Cardiac muscle cell (in vitro differentiated cells and primary cell): Measurements from ENCODE around the gene SART1. TPM values are rescaled to one million over a fixed set of nuclear protein-coding genes. Genes with fewer than 3 reads are reported as not detected.
A peak's percentile ranks its signal among the peaks of the same experiment; 100 is the strongest.

Experiments
- DNase-seq, 2 donors: peaks; one replicate each; pipeline versions ENCODE4 v3.0.0 to v3.0.0-alpha.2; 2010 to 2017; ENCODE audit warnings: low read depth in 1 of 2, low spot score in 1 of 2
- H3K27ac ChIP-seq: fragments of 200-600 bp; sonication (generic); 2 replicates; pipeline ENCODE4 v1.5.1; 2016
- H3K27me3 ChIP-seq: fragments of 200-600 bp; sonication (generic); 2 replicates; pipeline ENCODE4 v1.6.0; 2016; ENCODE audit warnings: control low read depth
- H3K36me3 ChIP-seq: fragments of 200-600 bp; sonication (generic); 2 replicates; pipeline ENCODE4 v1.5.1; 2016; ENCODE audit warnings: control low read depth
- H3K4me1 ChIP-seq: fragments of 200-600 bp; sonication (generic); 2 replicates; pipeline ENCODE4 v1.8.1; 2017; ENCODE audit warnings: low read depth, mild to moderate bottlenecking, mixed run types
- H3K4me3 ChIP-seq: fragments of 200-600 bp; sonication (generic); 2 replicates; pipeline ENCODE4 v1.5.1; 2016; ENCODE audit warnings: mild to moderate bottlenecking
- H3K9me3 ChIP-seq: fragments of 200-600 bp; sonication (generic); 2 replicates; pipeline ENCODE4 v1.5.1; 2017; ENCODE audit warnings: low read depth, mild to moderate bottlenecking, control low read depth
- CTCF ChIP-seq: IDR thresholded peaks from 2 replicates; pipeline ENCODE4 v1.5.1; 2012; ENCODE audit warnings: low read depth, mild to moderate bottlenecking, low read length
- polyA plus RNA-seq: library from polyadenylated mRNA; unstranded; fragments of >200 nt; fragmentation: Nextera tagmentation; extraction: Ambion mirVana; gene quantifications from 2 replicates; pipeline ENCODE4 v1.2.1, GENCODE V29; 2016
- total RNA-seq: library from RNA; depleted of rRNA; stranded (reverse); fragments of >200 nt; gene quantifications from 2 replicates; pipeline ENCODE4 v1.2.3, GENCODE V29; 2016

SART1 gene
- total and polyA plus RNA-seq, 2 experiments from 2014 or later: 51.6 to 55.7 TPM

GRCh38 chr11:66014804-66015453, 53.4 kb downstream of the SART1 start:
- Histone ChIP-seq H3K27ac (no peak overlapping the region), H3K9me3 (no peaks in the 10 kb centered on the region), H3K36me3 (no peaks in the 10 kb centered on the region), H3K4me3 (no peak overlapping the region), H3K27me3 (peaks cover 24% of the 10 kb centered on the region), H3K4me1 (no peaks in the 10 kb centered on the region)
- DNase-seq: no peak
- TF ChIP-seq CTCF: no peak

- H3K9me3 ChIP-seq: no peaks in the 10 kb centered on the region
- no peak overlapping the region for H3K4me3 ChIP-seq
- no peak for TF ChIP-seq CTCF
- no peak overlapping the region for H3K27ac ChIP-seq
- H3K27me3 ChIP-seq: peaks cover 21% of the 10 kb centered on the region
- H3K4me1 ChIP-seq: no peaks in the 10 kb centered on the region
- peak in 1 of 2 donors; percentile 37 for DNase-seq
- H3K36me3 ChIP-seq: no peaks in the 10 kb centered on the region
Observed at GRCh38 chr11:66015454-66015881, 53.9 kb downstream of the SART1 start.

GRCh38 chr11:66015936-66016792, 54.6 kb downstream of the SART1 start:
- Histone ChIP-seq H3K4me1 (no peaks in the 10 kb centered on the region), H3K36me3 (no peaks in the 10 kb centered on the region), H3K4me3 (no peak overlapping the region), H3K9me3 (no peaks in the 10 kb centered on the region), H3K27ac (no peak overlapping the region), H3K27me3 (peaks cover 16% of the 10 kb centered on the region)
- TF ChIP-seq CTCF: no peak
- no peak for DNase-seq

- H3K36me3 ChIP-seq: no peaks in the 10 kb centered on the region
- H3K9me3 ChIP-seq: no peaks in the 10 kb centered on the region
- TF ChIP-seq CTCF: no peak
- no peak overlapping the region for H3K27ac ChIP-seq
- no peak for DNase-seq
- H3K27me3 ChIP-seq: peaks cover 11% of the 10 kb centered on the region
- H3K4me3 ChIP-seq: no peak overlapping the region
- H3K4me1 ChIP-seq: no peaks in the 10 kb centered on the region
Observed at GRCh38 chr11:66016793-66017177, 55.3 kb downstream of the SART1 start.

- Histone ChIP-seq H3K9me3 (no peaks in the 10 kb centered on the region), H3K27ac (no peak overlapping the region), H3K36me3 (no peaks in the 10 kb centered on the region), H3K27me3 (peaks cover 6% of the 10 kb centered on the region), H3K4me3 (no peak overlapping the region), H3K4me1 (no peaks in the 10 kb centered on the region)
- no peak for DNase-seq
- no peak for TF ChIP-seq CTCF
Observed at GRCh38 chr11:66017321-66017720, 55.8 kb downstream of the SART1 start.
